DND-41 (cell line): ENCODE measurements around the gene GALNT13.

Source experiments
- CTCF ChIP-seq: IDR thresholded peaks from 2 replicates; pipeline ENCODE4 v1.5.1; 2012; ENCODE audit warnings: borderline replicate concordance, low read length, moderate library complexity, mild to moderate bottlenecking; ENCODE audit not compliant: poor library complexity, severe bottlenecking; ENCODE audit errors: extremely low read depth
- EZH2 ChIP-seq: IDR thresholded peaks from 3 replicates; pipeline ENCODE4 v1.6.1; 2012; ENCODE audit warnings: borderline replicate concordance, low read depth, mild to moderate bottlenecking, moderate library complexity, low read length, inconsistent platforms; ENCODE audit not compliant: severe bottlenecking

GRCh38 chr2:154350911-154351310 lies 479.2 kb downstream of the GALNT13 start:
- TF ChIP-seq EZH2 (no peak), CTCF (no peak)
